ENCODE results near the gene SEC24D.

SEC24D gene

DNA sequence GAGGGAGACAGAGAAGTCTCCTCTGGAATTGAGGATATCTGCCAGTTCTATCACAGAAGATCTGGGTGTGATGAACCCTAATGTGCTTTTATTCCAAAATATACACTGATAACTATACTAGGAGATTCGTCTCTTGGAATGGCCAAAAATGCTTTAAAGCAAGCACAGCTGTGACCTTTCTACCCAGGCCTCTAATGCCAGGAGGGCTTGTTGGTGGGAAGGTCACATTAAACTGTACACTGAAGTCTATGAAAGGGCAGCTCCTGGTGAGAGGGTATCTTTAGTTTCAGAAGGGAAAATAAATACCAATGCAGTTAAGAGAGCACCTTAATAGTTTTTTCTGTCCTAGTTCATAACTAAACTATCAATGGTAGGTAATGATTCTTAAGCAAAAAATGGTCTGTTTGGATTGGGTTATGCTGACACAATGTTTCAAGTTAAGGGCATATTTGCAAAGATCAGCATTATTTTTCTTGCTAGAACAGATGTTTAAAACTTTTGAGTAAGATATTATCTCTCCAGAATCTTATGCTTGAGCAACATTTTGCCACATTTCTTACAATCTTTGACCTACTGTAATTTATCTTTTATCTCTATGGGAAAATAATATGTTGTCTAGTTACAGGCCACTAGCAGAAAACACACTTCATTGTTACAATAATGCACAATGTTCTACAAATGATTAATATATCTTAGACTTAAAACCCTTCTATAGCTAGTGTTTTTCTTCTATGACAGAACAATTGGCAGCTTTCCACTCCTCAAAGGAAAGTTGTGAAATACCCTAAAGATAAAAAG is 59.6 kb downstream of the SEC24D start:
- no peaks in the 10 kb centered on the region for H3K9me3 ChIP-seq
- TF ChIP-seq, protein P1, sequence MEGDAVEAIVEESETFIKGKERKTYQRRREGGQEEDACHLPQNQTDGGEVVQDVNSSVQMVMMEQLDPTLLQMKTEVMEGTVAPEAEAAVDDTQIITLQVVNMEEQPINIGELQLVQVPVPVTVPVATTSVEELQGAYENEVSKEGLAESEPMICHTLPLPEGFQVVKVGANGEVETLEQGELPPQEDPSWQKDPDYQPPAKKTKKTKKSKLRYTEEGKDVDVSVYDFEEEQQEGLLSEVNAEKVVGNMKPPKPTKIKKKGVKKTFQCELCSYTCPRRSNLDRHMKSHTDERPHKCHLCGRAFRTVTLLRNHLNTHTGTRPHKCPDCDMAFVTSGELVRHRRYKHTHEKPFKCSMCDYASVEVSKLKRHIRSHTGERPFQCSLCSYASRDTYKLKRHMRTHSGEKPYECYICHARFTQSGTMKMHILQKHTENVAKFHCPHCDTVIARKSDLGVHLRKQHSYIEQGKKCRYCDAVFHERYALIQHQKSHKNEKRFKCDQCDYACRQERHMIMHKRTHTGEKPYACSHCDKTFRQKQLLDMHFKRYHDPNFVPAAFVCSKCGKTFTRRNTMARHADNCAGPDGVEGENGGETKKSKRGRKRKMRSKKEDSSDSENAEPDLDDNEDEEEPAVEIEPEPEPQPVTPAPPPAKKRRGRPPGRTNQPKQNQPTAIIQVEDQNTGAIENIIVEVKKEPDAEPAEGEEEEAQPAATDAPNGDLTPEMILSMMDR (IDR thresholded peaks at IDR 0.05), result no peak
- H3K27me3 ChIP-seq, result no peaks in the 10 kb centered on the region
- H3K27ac ChIP-seq, result no peak overlapping the region
- H3K4me1 ChIP-seq (ENCODE audit: control insufficient read depth in 1 of 2, insufficient read depth in 1 of 2, low read depth in 1 of 2, low read length in 1 of 2), result no peaks in the 10 kb centered on the region
- H3K36me3 ChIP-seq, result no peaks in the 10 kb centered on the region
- no peak overlapping the region for H3K4me3 ChIP-seq (ENCODE audit: low read depth in 1 of 2, low read length in 1 of 2)

DNA sequence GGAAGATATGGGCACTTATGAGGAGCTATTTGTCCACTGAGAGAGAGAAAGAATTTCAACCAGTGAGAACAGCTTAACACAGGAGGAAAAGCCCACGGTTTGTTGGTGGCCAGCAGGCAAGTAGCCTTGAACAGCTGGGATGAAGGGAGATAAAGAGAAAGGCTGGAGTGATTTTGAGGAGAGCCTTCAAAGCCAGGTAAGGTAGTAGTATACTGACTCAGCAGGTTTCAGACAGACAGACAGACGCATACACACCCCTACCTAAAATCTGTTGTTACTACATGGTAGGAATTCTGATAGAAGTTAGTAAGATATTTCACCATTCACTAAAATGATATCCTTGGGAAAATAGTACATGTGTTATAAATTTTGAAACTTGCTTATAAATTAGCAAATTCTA is 60.5 kb downstream of the SEC24D start:
- H3K36me3 ChIP-seq, result no peaks in the 10 kb centered on the region
- no peaks in the 10 kb centered on the region for H3K4me1 ChIP-seq (ENCODE audit: control insufficient read depth in 1 of 2, insufficient read depth in 1 of 2, low read depth in 1 of 2, low read length in 1 of 2)
- TF ChIP-seq, protein P1 (IDR thresholded peaks at IDR 0.05), result no peak

DNA sequence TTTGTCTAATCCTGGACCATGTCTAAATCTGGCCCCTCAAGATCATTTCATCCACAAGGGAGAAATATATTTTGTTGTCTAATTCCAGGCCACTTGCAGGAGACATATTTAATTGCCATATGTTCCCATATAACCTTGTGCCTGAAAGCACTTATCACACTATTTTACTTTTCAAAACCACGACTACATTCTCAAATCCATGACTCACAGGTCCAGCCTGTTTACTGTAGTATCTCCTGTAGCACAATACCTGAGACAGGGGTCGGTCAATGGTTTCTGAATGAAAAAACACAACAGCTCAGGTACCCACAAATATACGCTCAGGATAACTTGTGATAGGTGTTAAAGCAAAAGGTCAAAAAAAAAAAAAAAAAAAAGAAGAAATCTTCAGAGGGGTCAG is 60.9 kb downstream of the SEC24D start:
- TF ChIP-seq, protein P1 (IDR thresholded peaks at IDR 0.05), result no peak
- no peaks in the 10 kb centered on the region for H3K36me3 ChIP-seq
- H3K4me3 ChIP-seq (ENCODE audit: low read depth in 1 of 2, low read length in 1 of 2), result no peak overlapping the region
- no peaks in the 10 kb centered on the region for H3K4me1 ChIP-seq (ENCODE audit: control insufficient read depth in 1 of 2, insufficient read depth in 1 of 2, low read depth in 1 of 2, low read length in 1 of 2)
- H3K9me3 ChIP-seq, result no peaks in the 10 kb centered on the region
- no peak overlapping the region for H3K27ac ChIP-seq
- no peaks in the 10 kb centered on the region for H3K27me3 ChIP-seq

More for the DNA sequence above, 60.5 kb downstream of the SEC24D start:
- H3K27ac ChIP-seq, result no peak overlapping the region
- H3K9me3 ChIP-seq, result no peaks in the 10 kb centered on the region
- H3K27me3 ChIP-seq, result no peaks in the 10 kb centered on the region
- H3K4me3 ChIP-seq (ENCODE audit: low read depth in 1 of 2, low read length in 1 of 2), result no peak overlapping the region

DNA sequence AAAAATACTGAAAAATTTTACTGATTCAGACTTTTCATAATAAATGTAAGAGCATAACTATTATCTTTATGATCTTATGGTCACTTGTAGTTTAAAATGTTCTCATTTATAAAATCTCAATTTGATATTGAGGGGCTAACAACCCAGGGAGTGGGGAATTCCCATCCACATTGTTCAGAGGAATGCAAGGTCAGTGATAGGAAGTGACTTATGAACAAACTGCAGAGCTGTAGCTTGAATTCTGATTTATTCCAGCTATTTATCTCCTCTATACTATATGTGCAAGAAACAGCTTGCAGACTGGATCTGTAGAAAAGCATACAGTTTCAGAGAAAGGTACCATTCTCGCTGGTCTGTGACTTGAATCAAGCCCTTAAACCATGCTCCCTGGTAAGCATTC is 61.6 kb downstream of the SEC24D start:
- Histone ChIP-seq H3K4me1 (ENCODE audit: control insufficient read depth in 1 of 2, insufficient read depth in 1 of 2, low read depth in 1 of 2, low read length in 1 of 2) (no peaks in the 10 kb centered on the region), H3K27me3 (no peaks in the 10 kb centered on the region), H3K9me3 (no peaks in the 10 kb centered on the region), H3K27ac (no peak overlapping the region), H3K36me3 (no peaks in the 10 kb centered on the region), H3K4me3 (ENCODE audit: low read depth in 1 of 2, low read length in 1 of 2) (no peak overlapping the region)
- TF ChIP-seq, protein P1 (IDR thresholded peaks at IDR 0.05), result no peak

DNA sequence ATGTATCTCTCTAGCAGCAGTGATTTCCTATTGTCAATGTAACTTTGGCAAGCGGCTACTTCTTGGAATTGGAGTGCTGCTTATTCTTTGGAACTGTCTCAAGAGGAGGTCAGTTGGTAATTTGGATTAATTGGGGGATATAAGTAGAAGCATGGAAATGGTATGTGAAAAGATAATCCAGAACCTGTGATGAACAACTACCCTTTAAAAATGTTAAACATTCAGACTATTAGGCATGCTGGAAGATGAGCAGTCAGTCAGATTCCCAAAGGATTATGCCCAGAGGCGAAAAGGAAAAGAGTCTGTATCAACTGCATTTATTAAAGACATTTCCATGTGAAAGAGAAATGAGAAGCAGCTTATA is 62.5 kb downstream of the SEC24D start:
- Histone ChIP-seq H3K4me1 (ENCODE audit: control insufficient read depth in 1 of 2, insufficient read depth in 1 of 2, low read depth in 1 of 2, low read length in 1 of 2) (no peaks in the 10 kb centered on the region), H3K36me3 (no peaks in the 10 kb centered on the region), H3K27me3 (no peaks in the 10 kb centered on the region), H3K27ac (no peak overlapping the region), H3K9me3 (no peaks in the 10 kb centered on the region), H3K4me3 (ENCODE audit: low read depth in 1 of 2, low read length in 1 of 2) (no peak overlapping the region)
- TF ChIP-seq, protein P1 (IDR thresholded peaks at IDR 0.05), result no peak
